Amygdala (tissue), 56 donors: ENCODE measurements around the gene CSDE1.

Experiments
- DNase-seq, 56 donors: peaks; one replicate each; lab custom pipeline; 2025; lab: John Stamatoyannopoulos, UW

The CSDE1 gene

GRCh38 chr1:114710360-114710759 is 47.4 kb downstream of the CSDE1 start:
- no peak for DNase-seq

- DNase-seq: no peak
These were observed 50.2 kb downstream of the CSDE1 start for GRCh38 chr1:114707604-114708003.

GRCh38 chr1:114703242-114703641 is 54.5 kb downstream of the CSDE1 start:
- DNase-seq: no peak

- no peak for DNase-seq
These were observed 55.0 kb downstream of the CSDE1 start for GRCh38 chr1:114702737-114703136.

- DNase-seq: no peak
These were observed 55.9 kb downstream of the CSDE1 start for GRCh38 chr1:114701931-114702330.

- DNase-seq: no peak
These were observed 57.7 kb downstream of the CSDE1 start for GRCh38 chr1:114700036-114700600.

- no peak for DNase-seq
These were observed 61.0 kb downstream of the CSDE1 start for GRCh38 chr1:114696810-114697209.

- no peak for DNase-seq
These were observed 62.2 kb downstream of the CSDE1 start, which contains the start of gene AMPD1 for GRCh38 chr1:114695430-114696058. Gene AMPD1, minus strand, starts transcription at chr1:114695546. Its CDS starts 75 bp downstream, at chr1:114695471.

- DNase-seq: no peak
These were observed 63.1 kb downstream of the CSDE1 start for GRCh38 chr1:114694540-114695310.

- no peak for DNase-seq
These were observed 64.8 kb downstream of the CSDE1 start for GRCh38 chr1:114692947-114693346.

- no peak for DNase-seq
These were observed 66.7 kb downstream of the CSDE1 start for GRCh38 chr1:114691061-114691460.

- no peak for DNase-seq
These were observed 67.6 kb downstream of the CSDE1 start for GRCh38 chr1:114690148-114690547.

- DNase-seq: no peak
These were observed 69.3 kb downstream of the CSDE1 start for GRCh38 chr1:114688526-114688925.

- DNase-seq: no peak
These were observed 71.9 kb downstream of the CSDE1 start for GRCh38 chr1:114685851-114686250.

- no peak for DNase-seq
These were observed 80.1 kb downstream of the CSDE1 start for GRCh38 chr1:114677691-114678090.

GRCh38 chr1:114676115-114676514 is 81.7 kb downstream of the CSDE1 start:
- no peak for DNase-seq

GRCh38 chr1:114671939-114672275 is 85.9 kb downstream of the CSDE1 start:
- no peak for DNase-seq

GRCh38 chr1:114671011-114671938 is 86.5 kb downstream of the CSDE1 start:
- DNase-seq: no peak

- peak; percentile 20 to 92 (median 75) for DNase-seq
These were observed 87.4 kb downstream of the CSDE1 start for GRCh38 chr1:114670083-114671010.
